ENCODE data around the gene GRIK4.

Gene GRIK4

DNA sequence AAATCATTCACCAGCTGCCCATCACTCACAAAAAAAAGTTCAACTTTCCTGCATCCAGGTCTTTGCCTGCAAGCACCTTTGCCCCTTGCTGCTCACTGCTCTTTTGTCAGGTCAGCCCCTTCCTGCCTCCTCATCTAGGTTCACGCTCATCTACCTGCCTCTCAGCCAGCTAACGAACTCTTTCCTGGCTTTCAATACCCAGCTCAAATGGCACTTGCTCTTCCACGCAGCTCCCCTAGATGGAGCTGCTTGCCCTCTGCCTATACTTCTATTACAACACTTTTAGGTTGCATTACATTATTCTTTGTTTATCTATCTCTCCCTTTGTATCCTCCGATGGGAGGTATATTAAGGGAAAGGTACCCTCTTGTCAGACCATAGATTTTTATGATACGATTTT lies 433.5 kb downstream of the GRIK4 start:
- DNase-seq (ENCODE audit: low read depth in 2 of 2): no peak

GRCh38 chr11:120950880-120951279 lies 439.3 kb downstream of the GRIK4 start:
- DNase-seq (ENCODE audit: low read depth in 2 of 2): no peak

DNA sequence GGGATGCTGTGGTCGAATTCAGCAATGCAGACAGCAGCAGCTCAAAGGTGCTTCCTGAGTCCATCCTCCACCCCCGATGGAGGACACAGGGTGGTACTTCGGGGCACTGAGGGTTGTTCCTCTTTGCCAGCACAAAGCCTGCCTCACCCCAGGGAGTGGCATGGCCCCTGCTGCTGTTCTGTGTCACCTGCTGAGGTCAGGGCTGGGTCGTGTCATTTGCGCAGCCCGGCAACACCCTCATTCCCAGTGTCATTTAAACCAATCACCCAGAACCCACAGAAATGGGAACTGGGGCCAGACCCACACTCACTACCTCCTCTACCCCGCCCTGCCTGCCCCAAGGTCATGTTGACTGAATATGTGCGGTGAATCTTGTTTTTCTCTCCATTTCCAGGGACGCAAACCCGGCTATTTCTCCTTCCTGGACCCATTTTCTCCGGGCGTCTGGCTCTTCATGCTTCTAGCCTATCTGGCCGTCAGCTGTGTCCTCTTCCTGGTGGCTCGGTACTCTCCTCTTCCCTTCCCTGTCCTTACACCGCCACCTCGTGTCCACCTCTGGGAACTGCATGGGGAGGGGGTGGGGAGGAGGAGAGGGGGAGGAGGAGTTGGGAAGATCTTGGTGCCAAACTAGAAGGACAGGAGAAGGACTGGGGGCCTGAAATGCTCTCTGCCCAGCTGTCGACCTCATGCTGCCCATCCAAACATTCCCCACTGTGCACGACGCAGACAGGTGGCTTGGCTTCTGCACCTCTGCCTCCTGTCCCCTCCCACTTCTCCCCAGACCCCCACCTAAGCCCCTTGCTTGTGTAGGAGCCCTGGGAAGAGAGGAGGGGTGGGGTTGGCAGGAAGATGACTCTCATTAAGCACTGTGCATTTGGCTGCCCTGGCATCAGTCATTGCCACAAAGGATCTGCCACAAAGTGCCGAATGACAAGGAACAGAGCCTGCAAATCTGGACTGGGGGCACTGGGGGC lies 441.2 kb downstream of the GRIK4 start:
- DNase-seq (ENCODE audit: low read depth in 2 of 2): peak in 1 of 2 donors; percentile 15

- DNase-seq (ENCODE audit: low read depth in 2 of 2): no peak
Observed at GRCh38 chr11:120954381-120954780, 442.8 kb downstream of the GRIK4 start.

GRCh38 chr11:120956710-120957495 lies 445.4 kb downstream of the GRIK4 start:
- DNase-seq (ENCODE audit: low read depth in 2 of 2): no peak

DNA sequence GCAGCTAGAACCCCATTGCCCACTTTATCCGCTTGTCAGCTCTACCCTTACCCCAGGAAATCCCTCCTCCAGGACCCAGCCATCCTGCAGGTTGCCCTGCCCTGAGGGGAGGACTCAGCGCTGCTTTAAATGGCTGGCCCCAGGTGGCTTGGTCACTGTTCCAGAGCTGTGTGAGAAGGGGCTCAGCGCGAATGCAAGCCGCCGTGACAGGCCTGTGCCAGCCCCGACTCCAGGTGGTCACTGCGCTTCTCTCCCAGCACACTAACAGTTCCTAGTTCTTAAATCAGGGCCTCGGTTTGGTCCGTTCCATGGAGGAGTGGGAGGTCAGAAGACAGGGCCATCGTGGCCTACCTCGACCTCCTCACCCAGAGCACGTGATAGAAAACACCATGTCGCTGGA lies 446.6 kb downstream of the GRIK4 start:
- DNase-seq (ENCODE audit: low read depth in 2 of 2): no peak

DNA sequence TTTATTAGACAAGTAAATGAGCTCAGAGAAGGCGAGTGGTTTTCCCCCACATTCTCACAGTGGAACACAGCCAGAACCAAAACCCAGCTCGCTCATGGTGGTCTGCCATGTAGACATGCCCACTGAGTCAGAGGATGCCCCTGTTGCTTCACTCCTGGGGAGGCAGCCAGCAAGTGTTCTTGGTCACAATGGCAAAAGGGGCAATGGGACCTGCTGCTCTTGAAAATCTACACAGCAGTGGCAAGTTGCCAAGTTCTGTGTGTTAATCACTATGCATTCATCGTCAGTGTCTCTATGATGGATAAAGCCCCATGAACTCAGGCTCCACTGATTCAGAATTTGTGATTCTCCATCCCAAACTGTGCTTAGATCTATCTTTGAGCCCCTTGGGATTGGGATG lies 447.6 kb downstream of the GRIK4 start:
- DNase-seq (ENCODE audit: low read depth in 2 of 2): no peak

- no peak for DNase-seq (ENCODE audit: low read depth in 2 of 2)
Observed at GRCh38 chr11:120964857-120965256, 453.3 kb downstream of the GRIK4 start.

GRCh38 chr11:120966840-120967239 lies 455.3 kb downstream of the GRIK4 start:
- DNase-seq (ENCODE audit: low read depth in 2 of 2): no peak

DNA sequence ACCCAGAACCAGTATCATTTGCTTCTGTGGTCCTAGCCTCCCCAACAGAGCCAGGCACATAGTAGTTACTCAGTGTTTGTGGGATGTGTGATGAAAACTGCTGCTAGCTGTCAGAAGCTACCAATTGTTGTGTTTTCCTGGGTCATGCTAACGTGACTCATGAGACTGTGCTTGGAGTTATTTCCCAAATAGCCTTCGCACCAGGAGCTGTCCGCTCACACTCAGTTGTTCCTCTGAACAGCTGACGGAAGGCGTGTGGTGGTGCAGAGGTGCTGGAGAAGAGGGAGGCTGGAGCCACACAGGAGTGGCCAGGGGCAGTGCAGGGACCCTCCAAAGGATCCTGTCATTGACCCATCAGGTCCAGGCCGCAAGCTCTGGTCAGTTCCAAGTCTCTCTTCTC lies 458.4 kb downstream of the GRIK4 start:
- no peak for DNase-seq (ENCODE audit: low read depth in 2 of 2)

DNA sequence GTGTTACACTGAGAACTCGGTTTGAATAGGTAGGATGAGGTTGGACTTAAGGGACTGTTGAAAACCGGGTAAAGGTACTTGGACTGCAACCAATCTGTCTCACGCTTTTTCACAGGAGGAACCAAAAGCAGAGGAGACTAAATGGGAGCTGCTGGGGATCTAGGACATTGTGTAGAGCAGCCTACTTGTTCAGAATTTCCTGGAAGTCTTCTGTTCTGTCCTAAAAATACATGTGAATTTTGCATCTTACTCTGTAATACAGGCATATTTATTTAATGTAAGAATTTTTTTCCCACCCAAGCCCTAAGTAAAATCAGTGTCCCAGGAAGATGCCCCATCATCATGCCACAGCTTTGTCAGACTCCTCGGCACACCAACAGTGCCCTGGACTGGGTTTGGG lies 460.3 kb downstream of the GRIK4 start:
- no peak for DNase-seq (ENCODE audit: low read depth in 2 of 2)

DNA sequence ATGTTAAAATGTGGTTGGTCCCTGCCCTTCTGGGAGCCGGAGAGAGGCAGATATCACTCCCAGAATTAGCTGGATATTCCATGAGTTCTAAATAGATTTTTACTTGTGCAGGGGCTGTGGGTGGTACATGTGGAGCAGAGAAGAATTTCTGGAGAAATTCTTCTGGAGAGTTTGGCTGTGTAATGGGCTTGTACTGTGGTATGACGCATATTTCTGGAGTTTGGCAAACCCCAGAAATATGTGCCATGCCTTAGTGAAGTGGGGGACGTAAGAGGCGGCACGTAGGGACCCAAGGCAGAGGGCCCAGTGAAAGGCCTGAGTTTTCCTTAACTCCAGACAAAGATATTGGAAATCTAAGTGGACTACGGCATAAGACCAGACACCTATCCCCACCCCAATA lies 461.1 kb downstream of the GRIK4 start:
- DNase-seq (ENCODE audit: low read depth in 2 of 2): no peak

DNA sequence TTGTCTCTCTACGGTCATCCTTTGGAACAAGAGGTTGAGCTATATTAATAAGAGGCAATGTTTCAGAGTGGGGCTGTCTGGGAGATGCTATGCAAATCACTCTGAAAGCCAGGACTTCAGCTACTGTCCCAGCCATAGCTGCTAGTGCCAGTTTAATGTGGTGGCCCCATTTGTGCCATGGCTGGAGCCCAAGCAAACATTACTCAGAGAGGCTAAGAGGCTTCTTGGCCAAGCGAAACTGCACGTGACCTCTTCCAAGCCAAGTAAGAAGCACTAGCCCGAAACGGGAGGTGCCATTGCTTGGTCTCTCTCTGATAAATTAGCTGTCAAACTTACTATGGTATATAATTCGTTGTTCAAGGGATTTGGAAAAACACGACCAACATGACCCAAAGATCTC lies 462.0 kb downstream of the GRIK4 start:
- DNase-seq (ENCODE audit: low read depth in 2 of 2): no peak

- DNase-seq (ENCODE audit: low read depth in 2 of 2): no peak
Observed at GRCh38 chr11:120974466-120974865, 462.9 kb downstream of the GRIK4 start.

- no peak for DNase-seq (ENCODE audit: low read depth in 2 of 2)
Observed at GRCh38 chr11:120974965-120975364, 463.4 kb downstream of the GRIK4 start.

DNA sequence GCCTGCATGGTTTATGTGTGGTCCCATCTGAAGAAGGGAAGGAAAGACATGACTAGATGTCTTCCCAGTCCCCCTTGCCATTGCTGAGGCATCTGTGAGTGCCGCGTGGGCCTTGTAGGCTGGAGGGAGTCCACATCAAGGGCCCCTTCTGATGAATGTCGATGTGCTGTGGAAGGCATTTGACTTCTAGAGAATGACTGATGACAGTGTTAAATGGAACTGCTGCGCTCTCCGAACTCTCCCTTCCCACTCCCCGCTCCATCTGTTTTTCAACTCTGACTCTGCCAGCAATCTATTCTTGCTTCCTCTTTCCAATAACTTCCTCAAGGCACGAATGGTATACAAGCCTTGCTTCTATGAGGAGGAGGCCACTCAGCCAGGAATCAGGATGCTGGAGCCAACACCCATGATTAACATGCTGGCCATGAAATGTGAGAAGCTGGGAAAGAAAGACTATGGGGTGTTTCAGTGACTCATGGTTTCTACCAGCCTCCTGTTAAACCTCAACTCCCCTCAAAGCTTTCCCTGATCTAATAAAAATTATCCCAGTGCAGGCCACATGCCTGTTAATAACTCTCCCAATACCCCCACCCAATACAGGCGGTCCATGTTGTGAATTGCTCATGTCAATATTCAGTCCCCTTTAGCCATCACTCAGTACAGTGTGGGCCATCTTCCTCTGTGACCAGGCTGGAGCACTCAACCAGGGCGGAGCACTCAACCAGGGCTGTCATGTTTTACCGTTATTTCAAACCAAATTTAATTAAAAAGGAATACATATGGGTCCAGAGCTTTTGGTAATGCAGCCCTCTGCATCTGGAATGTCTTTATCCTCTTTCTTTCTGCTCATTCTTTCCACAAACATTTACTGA lies 466.0 kb downstream of the GRIK4 start:
- DNase-seq (ENCODE audit: low read depth in 2 of 2): no peak

DNA sequence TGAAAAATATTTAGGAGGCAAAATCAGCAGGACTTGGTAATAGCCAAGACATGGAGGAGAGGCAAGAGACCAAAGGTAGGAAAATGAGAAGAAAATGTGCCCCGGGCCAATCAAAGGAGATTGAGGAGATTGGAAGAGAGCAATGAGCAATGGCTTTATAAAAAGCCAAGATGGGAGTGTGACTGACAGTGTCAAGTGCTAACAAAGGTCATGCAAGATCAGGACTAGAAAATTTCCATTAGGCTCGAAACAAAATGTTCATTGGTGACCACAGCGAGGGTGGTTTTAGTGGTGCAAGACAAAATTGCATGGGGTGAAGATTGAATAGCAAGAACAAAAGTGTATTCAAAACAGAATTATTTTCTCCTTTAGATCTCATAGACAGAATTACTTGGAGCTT lies 467.2 kb downstream of the GRIK4 start:
- DNase-seq (ENCODE audit: low read depth in 2 of 2): no peak

GRCh38 chr11:120985718-120986569 lies 474.4 kb downstream of the GRIK4 start:
- no peak for DNase-seq (ENCODE audit: low read depth in 2 of 2)

DNA sequence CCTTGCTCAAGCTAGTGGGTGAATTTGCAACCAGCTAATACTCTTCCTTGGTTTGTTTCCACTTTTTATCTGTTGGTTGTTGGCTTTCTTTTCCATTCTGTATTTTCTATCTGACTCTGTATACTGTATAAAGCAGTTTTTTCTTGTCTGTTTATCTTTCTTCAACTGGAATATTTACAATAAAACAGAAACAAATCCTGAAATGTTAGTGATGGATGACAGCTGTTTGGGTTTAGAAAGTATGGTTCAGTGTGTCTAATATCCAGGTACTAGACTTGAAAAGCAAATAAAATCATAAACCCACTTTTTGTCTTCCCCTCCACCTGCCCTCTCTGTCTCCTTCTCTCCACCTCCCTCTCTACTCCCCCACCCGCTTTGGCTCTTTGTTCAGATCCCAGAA lies 477.1 kb downstream of the GRIK4 start:
- no peak for DNase-seq (ENCODE audit: low read depth in 2 of 2)

DNA sequence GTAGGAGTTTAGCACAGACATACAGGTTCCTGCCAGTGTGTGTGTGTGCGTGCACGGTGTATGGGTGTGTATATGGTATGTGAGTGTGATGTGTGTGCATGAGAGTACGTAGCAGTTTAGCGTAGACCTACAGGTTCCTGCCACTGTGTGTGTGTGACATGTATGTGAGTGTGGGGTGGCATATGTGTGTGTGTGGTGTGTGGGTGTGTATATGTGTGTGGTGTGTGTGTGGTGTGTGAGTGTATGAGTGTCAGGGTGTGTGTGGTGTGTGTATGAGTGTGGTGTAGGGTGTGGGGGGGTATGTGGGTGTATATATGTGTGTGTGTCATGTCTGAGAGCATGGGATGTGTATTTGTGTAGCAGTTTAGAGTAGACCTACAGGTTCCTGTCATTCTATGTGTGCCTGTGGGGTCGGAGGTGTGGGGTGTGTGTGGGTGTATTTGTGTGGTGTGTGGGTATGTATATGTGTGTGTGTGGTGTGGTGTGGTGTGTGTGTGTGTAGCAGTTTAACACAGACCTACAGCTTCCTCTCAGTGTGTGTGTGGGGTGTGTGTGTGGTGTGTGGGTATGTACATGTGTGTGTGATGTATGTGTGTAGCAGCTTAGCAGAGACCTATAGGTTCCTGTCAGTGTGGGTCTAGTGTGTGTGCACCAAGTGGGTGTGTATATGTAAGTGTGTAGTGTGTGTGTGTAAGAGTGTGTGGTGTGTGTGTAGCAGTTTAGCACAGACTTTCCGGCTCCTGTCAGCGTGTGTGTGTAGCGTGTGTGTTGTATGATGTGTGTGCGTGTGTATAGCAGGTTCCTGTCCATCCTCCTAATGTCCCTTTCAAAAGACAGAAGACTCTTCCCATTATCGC lies 480.5 kb downstream of the GRIK4 start:
- DNase-seq (ENCODE audit: low read depth in 2 of 2): no peak

Data from activated CD8-positive, alpha-beta memory T cell treated with anti-CD3 and anti-CD28 coated beads for 4 hours (primary cell).